ENCODE measurements around the gene PHLPP1.
A peak's percentile ranks its signal among the peaks of the same experiment; 100 is the strongest.
"Not testable (repeated sequence)": the region's sequence is repeated elsewhere in the genome, so short reads cannot be mapped to it uniquely, and the experiment has no call there.

PHLPP1 gene

DNA sequence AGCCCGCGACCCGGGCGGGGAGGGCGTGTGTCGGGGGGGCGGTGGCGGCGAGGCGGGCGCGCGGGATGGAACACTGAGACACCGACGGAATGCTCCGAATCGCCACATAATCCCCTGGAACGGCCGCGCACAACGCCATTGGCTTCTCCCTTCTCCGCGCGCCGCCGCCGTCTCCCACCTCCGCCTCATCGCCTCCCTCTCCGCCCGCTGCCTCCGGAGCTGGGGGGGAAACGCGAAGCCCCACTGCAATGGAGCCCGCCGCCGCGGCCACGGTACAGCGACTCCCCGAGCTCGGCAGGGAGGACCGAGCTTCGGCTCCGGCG, at the start of gene PHLPP1:
Gene PHLPP1, plus strand, starts transcription at position 106 of the 323 bp plus-strand sequence. Its CDS starts 143 bp downstream, at position 249.
- DNase-seq = no peak

DNA sequence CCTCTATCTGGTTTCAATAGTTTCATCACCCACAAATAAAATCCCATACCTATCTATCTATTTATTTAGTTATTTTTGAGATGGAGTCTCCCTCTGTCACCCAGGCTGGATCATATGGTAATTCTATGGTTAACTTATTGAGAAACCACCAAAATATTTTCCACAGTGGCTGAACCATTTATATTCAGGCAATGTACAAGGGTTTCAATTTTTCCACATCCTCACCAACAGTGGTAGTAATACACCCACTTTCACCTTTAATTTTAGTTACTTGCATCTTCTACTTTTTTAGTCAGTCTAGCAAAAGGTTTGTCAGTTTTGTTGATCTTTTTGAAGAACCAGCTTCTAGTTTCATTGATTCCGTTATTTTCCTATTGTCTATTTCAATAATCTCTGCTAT, 46.1 kb upstream of the PHLPP1 start:
- DNase-seq = no peak

DNA sequence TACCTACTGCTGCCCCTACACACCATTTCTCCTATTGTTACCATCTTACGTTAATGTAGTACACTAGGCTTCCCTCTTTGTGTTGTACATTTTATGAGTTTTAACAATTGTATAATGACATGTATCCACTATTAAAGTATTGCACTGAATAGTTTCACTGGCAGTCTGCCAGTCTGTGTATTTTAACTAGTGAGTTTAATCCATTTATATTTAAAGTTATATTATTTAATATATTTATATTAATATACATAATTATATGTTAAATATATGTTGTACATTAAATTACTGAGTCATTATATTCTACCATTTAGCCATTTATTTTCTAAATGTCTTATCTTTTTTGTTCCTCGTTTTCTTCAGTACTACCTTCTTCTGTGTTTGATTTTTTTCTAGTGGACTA, 44.8 kb upstream of the PHLPP1 start:
- no peak for DNase-seq

DNA sequence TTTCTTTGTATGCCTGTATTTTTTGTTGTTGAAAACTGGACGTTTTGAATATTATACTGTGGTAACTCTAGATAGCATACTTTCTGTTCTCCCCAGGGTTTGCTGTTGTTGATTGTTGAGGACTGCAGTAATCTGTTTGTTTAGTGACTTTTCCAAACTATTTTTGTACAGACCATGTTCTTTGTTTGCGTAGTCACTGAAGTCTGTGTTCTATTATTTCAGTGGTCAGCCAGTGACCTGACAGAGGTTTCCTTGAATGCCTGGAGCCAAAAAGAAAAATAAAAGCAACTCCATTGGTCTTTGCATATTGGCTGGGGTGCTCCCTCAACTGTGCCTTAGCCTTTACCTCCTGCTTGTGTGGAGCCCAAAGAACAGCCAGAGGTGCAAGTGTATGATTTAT, 42.7 kb upstream of the PHLPP1 start:
- no peak for DNase-seq

DNA sequence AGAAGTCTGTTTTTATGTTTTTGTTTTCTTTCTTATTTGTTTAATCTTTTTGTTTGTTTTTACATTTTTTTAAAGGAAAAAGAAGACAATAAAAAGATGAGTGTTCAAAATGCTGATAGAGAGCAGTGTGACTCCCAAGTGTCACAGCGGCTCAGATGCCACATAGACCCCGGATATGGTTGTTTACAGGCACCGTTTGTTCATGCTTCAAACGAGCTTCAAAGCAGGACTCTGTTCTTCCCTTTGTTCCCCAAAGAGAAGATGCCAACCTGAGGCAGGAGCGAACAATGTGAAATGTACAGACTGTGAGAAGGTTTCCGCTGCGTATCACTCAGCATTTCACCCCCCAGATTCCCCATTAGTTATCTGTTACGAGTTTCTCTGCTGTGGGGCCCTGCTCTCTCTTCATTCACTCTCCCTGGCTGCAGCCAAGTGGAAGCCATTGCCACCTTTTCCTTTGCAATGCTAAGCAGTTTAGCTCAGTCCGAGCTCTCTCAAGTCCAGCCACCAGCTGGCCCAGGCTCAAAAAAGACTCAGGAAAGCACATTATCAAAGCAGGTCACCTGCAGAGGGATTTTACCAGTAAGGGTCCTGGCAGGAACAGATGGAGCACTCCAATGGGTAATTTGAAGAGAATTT, 36.4 kb upstream of the PHLPP1 start:
- no peak for DNase-seq

DNA sequence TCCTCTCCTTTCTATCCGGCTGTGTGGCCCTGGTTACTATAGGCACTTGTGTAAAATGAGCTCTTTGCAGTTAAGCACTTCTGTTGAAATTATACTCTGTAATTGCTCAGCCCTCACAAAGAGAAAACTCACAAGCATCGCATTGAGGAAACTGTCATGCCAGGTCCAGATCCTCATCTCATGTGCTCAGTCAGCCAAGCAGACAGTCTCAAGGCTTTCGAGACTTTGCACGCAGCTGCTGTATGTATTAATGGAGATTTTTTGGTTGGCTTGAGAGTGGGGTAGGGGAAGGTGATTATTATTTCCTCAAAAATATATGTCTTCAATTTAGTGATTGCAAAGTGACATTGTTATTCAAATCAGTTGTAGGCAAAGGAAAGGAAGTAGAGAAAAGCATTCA, 33.0 kb upstream of the PHLPP1 start:
- no peak for DNase-seq

DNA sequence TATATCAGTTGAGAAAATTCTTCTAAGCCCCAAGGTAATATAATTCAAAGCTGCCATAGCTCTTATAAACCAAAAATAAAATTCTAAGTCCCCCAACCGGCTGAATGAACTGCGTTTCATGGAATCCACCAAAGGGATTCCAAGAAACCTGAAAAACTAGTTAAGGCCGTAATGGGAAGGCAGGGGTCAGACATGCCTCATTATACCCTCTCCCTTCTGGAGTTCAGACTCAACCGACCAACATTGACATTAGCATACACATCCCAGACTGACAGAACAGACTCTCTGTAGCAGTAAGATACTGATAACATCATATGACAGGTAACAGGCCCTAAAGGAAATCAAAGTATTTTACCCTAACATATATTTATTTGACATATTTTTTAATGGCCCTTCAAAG, 31.4 kb upstream of the PHLPP1 start:
- DNase-seq = no peak

DNA sequence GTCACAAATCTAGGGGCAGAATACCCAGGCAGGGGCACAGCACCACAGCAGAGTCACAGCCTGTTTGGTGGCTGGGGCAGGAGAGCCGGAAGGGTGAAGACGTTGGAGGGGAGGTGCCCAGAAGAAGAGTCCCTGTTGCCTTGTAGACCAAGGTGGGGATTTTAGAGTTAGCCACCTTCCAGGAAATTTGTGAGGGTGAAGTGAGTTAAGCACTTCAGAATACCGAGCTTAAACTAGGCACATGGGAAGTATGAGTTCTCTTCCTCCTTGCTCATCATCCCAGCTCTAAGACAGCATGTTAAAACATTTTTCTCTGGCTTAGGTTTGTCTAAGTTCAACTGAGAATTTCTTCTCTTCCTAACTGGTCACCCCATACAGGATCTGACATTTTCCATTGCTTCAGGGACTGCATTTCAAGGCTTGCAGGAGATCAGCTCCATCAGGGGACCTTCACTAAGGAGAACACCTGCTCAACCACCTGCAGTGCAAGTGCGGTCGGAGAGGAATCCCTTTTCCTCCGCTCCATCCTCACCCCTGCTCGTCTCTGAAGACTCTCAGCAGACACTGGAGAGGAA, 26.5 kb upstream of the PHLPP1 start:
- DNase-seq = no peak

DNA sequence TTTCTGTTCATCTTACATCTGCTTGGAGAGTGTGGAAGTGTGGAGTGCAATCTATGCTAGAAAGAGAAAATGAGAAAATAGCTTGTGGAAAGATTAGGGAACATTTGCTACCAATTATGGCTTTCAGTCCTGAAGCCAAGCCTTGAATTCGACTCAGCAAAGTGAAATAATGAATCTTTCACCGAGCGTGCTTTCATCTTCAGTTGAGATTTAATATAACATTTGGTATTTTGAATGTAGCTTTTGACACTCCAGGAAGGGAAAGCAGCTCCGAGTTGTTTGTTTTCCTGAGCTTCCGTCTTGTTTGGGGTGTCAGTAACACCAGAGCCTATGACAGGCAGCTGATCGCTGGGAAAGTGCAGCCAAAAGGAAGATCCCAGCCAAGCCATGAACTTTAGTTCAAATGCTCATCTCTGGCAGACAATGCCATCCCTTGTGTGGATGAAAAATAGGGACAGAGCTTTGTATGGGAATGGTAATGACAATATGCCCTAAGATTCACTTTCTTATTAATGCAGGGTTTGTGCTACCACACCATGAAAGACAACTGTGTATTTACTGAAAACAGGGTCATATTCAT, 25.0 kb upstream of the PHLPP1 start:
- no peak for DNase-seq

DNA sequence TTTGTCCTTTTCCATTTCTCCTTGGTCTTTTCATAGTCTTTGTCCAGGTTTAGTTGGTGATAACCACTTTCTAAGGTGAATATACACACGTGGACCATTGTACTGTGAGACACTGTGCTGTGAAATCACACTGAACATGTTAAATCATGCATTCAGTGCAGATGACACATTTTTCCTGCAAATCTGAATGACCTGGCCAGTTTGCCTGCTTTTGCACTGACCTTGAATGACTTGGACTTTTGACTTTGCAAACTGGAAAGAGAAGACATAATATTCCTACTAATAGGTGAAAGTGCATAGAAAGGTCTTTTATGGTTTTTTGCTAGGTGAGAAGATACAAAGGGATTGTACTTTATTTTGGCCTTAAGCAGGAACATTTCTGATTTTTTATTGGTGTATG, 21.7 kb upstream of the PHLPP1 start:
- no peak for DNase-seq

DNA sequence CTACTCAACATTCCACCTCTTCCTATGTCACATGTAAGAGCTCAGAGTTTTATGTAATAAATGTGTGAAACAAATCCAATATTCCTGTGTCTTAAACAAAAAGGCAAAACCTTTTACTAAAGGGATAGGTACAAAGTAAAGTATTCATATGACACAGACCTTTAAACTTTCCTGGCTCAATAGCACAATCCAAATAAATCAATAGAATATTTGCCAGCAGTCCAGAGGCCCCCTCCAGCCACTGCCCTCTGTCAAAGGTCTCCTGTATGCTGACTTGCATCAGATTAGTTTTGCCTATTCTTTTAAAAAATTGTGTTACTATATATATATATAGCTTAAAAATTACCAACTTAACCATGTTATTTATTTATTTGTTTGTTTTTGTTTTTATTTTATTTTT, 17.7 kb upstream of the PHLPP1 start:
- no peak for DNase-seq

DNA sequence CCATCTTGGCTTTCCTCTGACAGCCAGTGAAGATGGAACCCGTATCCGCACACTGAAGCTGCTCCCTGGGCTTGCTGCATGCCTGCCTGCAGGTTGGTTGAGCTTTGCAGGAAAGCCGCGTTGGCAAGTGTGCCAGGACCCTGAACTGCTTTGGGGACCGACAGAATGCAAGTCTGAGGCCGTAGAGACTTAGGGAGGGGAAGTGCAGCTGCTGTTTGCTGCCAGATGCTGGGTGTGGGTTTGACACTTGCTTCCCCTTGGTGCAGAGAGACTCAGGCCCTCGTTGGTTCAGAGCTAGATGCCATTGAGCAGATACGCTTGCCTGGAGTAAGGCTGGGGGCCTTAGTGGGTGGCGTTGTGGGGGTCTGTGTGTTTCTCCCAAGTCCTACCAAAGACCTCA, 13.1 kb upstream of the PHLPP1 start:
- no peak for DNase-seq

DNA sequence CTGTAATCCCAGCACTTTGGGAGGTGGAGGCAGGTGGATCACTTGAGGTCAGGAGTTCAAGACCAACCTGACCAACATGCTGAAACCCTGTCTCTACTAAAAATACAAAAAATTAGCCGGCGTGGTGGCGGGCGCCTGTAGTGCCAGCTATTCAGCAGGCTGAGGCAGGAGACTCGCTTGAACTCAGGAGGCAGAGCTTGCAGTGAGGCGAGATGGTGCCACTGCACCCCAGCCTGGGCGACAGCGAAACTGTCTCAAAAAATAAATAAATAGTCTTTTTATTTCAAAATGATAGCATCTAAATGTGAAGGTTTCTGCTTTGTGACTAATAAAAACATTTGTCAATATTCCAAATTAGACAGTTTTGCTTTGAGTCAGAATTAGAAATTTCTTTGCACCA, 8.5 kb upstream of the PHLPP1 start:
- not testable (repeated sequence) for DNase-seq

DNA sequence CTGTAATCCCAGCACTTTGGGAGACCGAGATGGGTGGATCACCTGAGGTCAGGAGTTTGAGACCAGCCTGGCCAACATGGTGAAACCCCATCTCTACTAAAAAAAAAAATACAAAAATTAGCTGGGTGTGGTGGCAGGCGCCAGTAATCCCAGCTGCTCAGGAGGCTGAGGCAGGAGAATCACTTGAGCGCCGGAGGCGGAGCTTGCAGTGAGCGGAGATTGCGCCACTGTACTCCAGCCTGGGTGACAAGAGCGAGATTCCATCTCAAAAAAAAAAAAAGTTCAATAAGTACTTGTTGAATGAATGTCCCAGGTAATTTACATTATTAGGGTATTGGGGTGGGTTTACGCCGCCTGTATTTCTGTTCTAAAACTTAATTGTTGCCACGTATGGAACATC, 5.4 kb upstream of the PHLPP1 start:
- DNase-seq = not testable (repeated sequence)

DNA sequence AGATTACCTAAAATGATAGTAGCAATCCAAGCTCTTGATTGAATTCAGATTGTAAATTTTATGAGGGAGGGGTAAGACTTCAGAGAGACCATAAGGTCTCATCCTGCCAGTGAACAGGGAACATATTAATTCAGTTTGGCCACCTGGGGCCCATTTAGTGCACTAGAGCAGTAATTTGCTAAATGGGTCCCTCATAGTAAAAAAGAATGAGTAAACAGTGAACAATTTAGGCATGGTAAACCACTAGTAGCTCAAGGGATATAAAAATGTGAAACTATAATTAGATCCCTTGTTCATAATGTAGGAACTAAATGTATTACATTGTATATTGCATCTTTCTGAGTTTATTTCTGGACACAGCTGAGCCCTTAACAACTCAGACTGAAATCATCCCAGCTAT, 4.9 kb upstream of the PHLPP1 start:
- DNase-seq = no peak

DNA sequence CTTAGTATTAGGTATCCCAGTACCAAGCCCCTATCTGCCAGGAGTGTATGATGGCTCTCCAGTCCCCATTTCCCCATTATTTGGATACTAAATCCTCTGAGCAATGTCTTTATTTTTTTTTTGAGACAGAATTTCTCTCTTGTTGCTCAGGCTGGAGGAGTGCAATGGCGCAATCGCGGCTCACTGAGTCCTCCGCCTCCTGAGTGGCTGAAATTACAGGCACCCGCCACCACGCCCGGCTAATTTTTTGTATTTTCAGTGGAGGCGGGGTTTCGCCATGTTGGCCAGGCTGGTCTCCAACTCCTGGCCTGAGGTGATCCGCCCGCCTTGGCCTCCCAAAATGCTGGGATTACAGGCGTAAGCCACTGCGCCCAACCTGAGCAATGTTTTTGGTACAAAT, 3.6 kb upstream of the PHLPP1 start:
- DNase-seq = no peak

DNA sequence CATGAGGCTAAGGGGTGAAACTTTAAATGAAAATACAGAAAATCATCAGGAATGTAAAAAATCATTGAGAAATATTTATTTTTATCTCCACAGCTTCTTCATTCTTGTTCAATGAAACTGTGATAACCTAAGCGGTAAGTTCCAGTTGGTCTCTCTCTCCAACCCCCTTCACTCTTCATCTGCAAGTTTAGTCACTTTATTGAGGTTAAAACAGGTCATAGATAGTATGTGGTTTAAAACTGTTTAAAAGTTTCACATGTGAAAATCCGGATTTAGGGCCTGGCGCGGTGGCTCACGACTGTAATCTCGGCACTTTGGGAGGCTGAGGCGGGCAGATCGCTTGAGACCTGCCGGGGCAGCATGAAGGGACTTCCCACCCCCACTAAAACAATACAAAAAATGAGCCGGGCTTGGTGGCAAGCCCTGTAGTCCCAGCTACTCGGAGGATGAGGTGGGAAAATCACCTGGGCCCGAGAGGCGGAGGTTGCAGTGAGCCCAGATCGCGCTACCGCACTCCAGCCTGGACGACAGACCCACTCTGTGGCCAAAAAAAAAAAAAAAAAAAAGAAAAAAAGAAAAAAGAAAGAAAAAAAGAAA, 1.6 kb upstream of the PHLPP1 start:
- DNase-seq = no peak

DNA sequence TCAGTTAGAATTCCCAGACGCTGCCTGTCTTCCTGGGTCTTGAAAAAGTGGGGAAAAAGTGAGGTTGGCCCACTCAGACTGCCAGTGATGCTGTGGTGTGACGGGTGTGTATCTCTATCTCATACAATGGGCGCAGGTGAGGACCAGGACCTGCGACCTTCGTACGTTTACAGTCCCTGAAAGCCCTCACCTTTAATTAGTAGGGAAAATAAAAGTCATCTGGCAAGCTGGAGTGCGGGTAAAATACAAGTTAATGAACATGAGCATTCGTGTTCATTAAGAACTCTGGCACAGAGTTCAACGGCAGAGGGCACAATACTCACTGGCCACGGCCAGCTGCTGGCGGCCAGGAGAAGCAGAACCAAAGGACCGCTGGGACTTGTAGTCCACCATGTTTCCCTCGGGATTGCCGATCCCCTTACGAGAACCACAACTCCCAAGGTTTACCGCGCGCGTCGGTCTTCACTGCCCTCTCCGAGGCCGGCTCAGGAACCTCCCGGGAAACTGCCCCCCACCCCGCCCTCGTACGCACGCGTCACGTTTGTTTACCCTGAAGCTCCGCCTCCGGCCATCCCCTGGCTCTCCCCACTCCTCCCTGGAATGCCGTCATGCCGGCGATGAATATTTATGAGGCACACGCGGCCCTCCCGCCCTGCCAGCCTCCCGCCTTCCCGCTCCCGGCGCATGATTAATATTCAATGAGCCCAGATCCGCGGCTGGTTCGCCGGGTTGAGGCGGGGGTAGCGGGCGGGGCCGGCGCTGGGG, 488 bp upstream of the PHLPP1 start:
- DNase-seq = peak; percentile 92

DNA sequence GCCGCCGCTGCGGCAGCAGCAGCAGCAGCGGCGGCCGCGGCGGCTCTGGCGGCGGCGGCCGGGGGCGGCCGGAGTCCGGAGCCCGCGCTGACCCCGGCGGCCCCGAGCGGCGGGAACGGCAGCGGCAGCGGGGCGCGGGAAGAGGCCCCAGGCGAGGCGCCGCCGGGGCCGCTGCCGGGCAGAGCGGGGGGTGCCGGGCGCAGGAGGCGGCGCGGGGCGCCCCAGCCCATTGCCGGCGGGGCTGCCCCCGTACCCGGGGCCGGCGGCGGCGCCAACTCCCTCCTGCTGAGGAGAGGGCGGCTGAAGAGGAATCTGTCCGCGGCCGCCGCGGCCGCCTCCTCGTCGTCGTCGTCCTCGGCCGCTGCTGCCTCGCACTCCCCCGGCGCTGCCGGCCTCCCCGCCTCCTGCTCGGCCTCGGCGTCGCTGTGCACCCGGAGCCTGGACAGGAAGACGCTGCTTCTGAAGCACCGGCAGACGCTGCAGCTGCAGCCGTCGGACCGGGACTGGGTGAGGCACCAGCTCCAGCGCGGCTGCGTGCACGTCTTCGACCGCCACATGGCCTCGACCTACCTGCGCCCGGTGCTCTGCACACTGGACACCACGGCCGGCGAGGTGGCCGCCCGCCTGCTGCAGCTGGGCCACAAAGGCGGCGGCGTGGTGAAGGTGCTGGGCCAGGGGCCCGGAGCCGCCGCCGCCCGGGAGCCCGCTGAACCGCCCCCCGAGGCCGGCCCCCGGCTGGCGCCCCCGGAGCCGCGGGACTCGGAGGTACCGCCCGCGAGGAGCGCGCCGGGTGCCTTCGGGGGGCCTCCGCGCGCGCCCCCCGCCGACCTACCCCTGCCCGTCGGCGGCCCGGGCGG, 646 bp downstream of the PHLPP1 start:
- DNase-seq = peak; percentile 44

DNA sequence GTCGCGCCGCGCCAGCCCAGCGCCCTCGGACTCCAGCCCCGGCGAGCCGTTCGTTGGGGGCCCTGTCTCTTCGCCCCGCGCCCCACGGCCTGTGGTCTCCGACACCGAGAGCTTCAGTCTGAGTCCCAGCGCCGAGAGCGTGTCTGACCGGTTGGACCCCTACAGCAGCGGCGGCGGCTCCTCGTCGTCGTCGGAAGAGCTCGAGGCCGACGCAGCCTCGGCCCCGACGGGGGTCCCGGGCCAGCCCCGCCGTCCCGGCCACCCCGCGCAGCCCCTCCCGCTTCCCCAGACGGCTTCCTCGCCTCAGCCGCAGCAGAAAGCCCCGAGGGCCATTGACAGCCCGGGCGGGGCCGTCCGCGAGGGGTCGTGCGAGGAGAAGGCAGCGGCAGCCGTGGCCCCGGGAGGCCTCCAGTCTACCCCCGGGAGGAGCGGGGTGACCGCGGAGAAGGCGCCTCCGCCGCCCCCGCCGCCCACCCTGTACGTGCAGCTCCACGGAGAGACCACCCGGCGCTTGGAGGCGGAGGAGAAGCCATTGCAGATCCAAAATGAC, 1.4 kb downstream of the PHLPP1 start:
- no peak for DNase-seq

DNA sequence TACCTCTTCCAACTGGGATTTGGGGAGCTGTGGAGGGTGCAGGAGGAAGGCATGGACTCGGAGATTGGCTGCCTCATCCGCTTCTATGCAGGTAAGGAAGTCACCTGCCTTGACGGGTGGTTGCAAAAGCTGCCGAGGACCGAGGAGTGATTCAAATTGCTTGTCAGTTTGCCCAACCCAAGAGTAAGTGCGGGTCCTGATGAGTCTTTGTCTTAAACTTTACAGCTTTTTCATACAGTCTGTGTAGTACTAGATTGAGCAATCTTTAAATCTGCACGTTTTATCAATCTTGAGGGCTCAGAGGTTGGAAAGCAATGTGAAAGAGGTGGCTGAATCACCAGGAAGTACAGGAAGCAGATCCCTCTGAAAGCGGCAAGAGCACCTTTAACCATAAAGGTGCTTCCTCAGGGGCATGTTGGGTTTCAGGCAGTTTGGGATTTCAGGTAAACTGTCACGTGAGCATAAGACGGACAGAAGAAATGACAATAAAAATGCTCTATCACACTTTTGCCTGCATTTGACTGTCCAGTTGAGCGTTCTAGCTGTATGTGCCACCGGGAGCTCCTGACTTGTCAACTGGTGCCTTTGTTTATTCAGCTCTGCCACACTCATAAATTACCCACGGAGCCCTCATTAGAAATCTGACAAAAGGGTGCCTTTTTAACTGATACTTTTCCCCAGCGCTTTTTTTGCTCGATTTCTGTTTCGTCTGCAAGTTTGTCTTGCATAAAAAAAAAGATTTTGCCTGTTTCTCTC, 2.0 kb downstream of the PHLPP1 start:
- DNase-seq = no peak
